Cardiac muscle cell (in vitro differentiated cells and primary cell): ENCODE results near the gene TFEC. TPM values are rescaled to one million over a fixed set of nuclear protein-coding genes. Genes with fewer than 3 reads are reported as not detected.

Source experiments
- DNase-seq, 2 donors: peaks; one replicate each; pipeline versions ENCODE4 v3.0.0 to v3.0.0-alpha.2; 2010 to 2017; ENCODE audit warnings: low read depth in 1 of 2, low spot score in 1 of 2
- H3K27ac ChIP-seq: fragments of 200-600 bp; sonication (generic); 2 replicates; pipeline ENCODE4 v1.5.1; 2016
- H3K27me3 ChIP-seq: fragments of 200-600 bp; sonication (generic); 2 replicates; pipeline ENCODE4 v1.6.0; 2016; ENCODE audit warnings: control low read depth
- H3K36me3 ChIP-seq: fragments of 200-600 bp; sonication (generic); 2 replicates; pipeline ENCODE4 v1.5.1; 2016; ENCODE audit warnings: control low read depth
- H3K4me1 ChIP-seq: fragments of 200-600 bp; sonication (generic); 2 replicates; pipeline ENCODE4 v1.8.1; 2017; ENCODE audit warnings: low read depth, mild to moderate bottlenecking, mixed run types
- H3K4me3 ChIP-seq: fragments of 200-600 bp; sonication (generic); 2 replicates; pipeline ENCODE4 v1.5.1; 2016; ENCODE audit warnings: mild to moderate bottlenecking
- H3K9me3 ChIP-seq: fragments of 200-600 bp; sonication (generic); 2 replicates; pipeline ENCODE4 v1.5.1; 2017; ENCODE audit warnings: low read depth, mild to moderate bottlenecking, control low read depth
- CTCF ChIP-seq: IDR thresholded peaks from 2 replicates; pipeline ENCODE4 v1.5.1; 2012; ENCODE audit warnings: low read depth, mild to moderate bottlenecking, low read length
- polyA plus RNA-seq: library from polyadenylated mRNA; unstranded; fragments of >200 nt; fragmentation: Nextera tagmentation; extraction: Ambion mirVana; gene quantifications from 2 replicates; pipeline ENCODE4 v1.2.1, GENCODE V29; 2016
- total RNA-seq: library from RNA; depleted of rRNA; stranded (reverse); fragments of >200 nt; gene quantifications from 2 replicates; pipeline ENCODE4 v1.2.3, GENCODE V29; 2016

TFEC gene
- total and polyA plus RNA-seq, 2 experiments from 2014 or later: not detected

GRCh38 chr7:116032886-116033285 lies 2.3 kb upstream of the TFEC start:
- Histone ChIP-seq H3K9me3 (no peaks in the 10 kb centered on the region), H3K27me3 (no peaks in the 10 kb centered on the region), H3K27ac (no peak overlapping the region), H3K36me3 (no peaks in the 10 kb centered on the region), H3K4me3 (no peak overlapping the region), H3K4me1 (no peaks in the 10 kb centered on the region)
- no peak for TF ChIP-seq CTCF
- DNase-seq: no peak

GRCh38 chr7:116028787-116029186 lies 1.8 kb downstream of the TFEC start:
- no peak overlapping the region for H3K27ac ChIP-seq
- H3K27me3 ChIP-seq: no peaks in the 10 kb centered on the region
- H3K36me3 ChIP-seq: no peaks in the 10 kb centered on the region
- no peak for DNase-seq
- no peaks in the 10 kb centered on the region for H3K4me1 ChIP-seq
- no peaks in the 10 kb centered on the region for H3K9me3 ChIP-seq
- no peak overlapping the region for H3K4me3 ChIP-seq
- no peak for TF ChIP-seq CTCF

- H3K27me3 ChIP-seq: no peaks in the 10 kb centered on the region
- H3K27ac ChIP-seq: no peak overlapping the region
- DNase-seq: no peak
- no peaks in the 10 kb centered on the region for H3K4me1 ChIP-seq
- no peak for TF ChIP-seq CTCF
- no peak overlapping the region for H3K4me3 ChIP-seq
- no peaks in the 10 kb centered on the region for H3K36me3 ChIP-seq
- H3K9me3 ChIP-seq: no peaks in the 10 kb centered on the region
Observed at GRCh38 chr7:116027786-116028185, 2.8 kb downstream of the TFEC start.

- no peaks in the 10 kb centered on the region for H3K36me3 ChIP-seq
- H3K27ac ChIP-seq: no peak overlapping the region
- no peaks in the 10 kb centered on the region for H3K27me3 ChIP-seq
- no peaks in the 10 kb centered on the region for H3K9me3 ChIP-seq
- H3K4me1 ChIP-seq: no peaks in the 10 kb centered on the region
- H3K4me3 ChIP-seq: no peak overlapping the region
- DNase-seq: peak in 1 of 2 donors; percentile 22
- no peak for TF ChIP-seq CTCF
Observed at GRCh38 chr7:116024826-116025809, 5.4 kb downstream of the TFEC start.

- DNase-seq: peak in 1 of 2 donors; percentile 5
- no peak overlapping the region for H3K4me3 ChIP-seq
Observed at GRCh38 chr7:116021237-116021636, 9.3 kb downstream of the TFEC start.

More at GRCh38 chr7:116021237-116021636, 9.3 kb downstream of the TFEC start:
- Histone ChIP-seq H3K27ac (no peak overlapping the region), H3K36me3 (no peaks in the 10 kb centered on the region), H3K27me3 (no peaks in the 10 kb centered on the region), H3K4me1 (no peaks in the 10 kb centered on the region), H3K9me3 (no peaks in the 10 kb centered on the region)
- TF ChIP-seq CTCF: no peak
